DND-41 (cell line): ENCODE data around the gene TADA2B.

ENCODE experiments used
- ATAC-seq: fragments of 200-7000 bp; cut with Tn5 transposase; 3 replicates; pipeline ENCODE4 v1.9.1; 2021; ENCODE audit warnings: low read depth; ENCODE audit not compliant: insufficient read depth
- DNase-seq: peaks from one replicate; pipeline ENCODE4 v3.0.0-alpha.2; 2020
- H2AFZ ChIP-seq: 2 replicates; pipeline ENCODE4 v1.6.0; 2012; ENCODE audit warnings: low read depth, low read length
- H3K27ac ChIP-seq: 2 replicates; pipeline ENCODE4 v1.5.1; 2012; ENCODE audit warnings: low read length, inconsistent platforms
- H3K27me3 ChIP-seq: fragments of 200-600 bp; sonication (generic); 2 replicates; pipeline ENCODE4 v1.6.0; 2012; ENCODE audit warnings: low read length, mild to moderate bottlenecking, inconsistent platforms; ENCODE audit not compliant: insufficient read depth, poor library complexity
- H3K36me3 ChIP-seq: 2 replicates; pipeline ENCODE4 v1.5.1; 2012; ENCODE audit warnings: low read length, inconsistent platforms; ENCODE audit not compliant: insufficient read depth
- H3K4me1 ChIP-seq: 2 replicates; pipeline ENCODE4 v1.5.1; 2012; ENCODE audit warnings: mild to moderate bottlenecking, low read length; ENCODE audit not compliant: insufficient read depth
- H3K4me2 ChIP-seq: 2 replicates; pipeline ENCODE4 v1.6.0; 2012; ENCODE audit warnings: mild to moderate bottlenecking, moderate library complexity, low read length, inconsistent platforms; ENCODE audit not compliant: insufficient read depth
- H3K4me3 ChIP-seq, 2 experiments: fragments of 200-600 bp in 1 of 2; shearing (Covaris generic) in 1 of 2; 2 replicates each; pipeline ENCODE4 v1.5.1; 2012 to 2016; ENCODE audit warnings: inconsistent platforms in 2 of 2, low read length in 2 of 2, mild to moderate bottlenecking in 2 of 2, low read depth in 1 of 2, moderate library complexity in 1 of 2
- H3K79me2 ChIP-seq: 2 replicates; pipeline ENCODE4 v1.6.0; 2012; ENCODE audit warnings: low read length, inconsistent platforms; ENCODE audit not compliant: insufficient read depth
- H3K9ac ChIP-seq: 2 replicates; pipeline ENCODE4 v1.6.0; 2012; ENCODE audit warnings: low read depth, mild to moderate bottlenecking, inconsistent platforms, low read length, moderate library complexity
- H3K9me3 ChIP-seq: 2 replicates; pipeline ENCODE4 v1.5.1; 2012; ENCODE audit warnings: low read length, moderate library complexity, mild to moderate bottlenecking, inconsistent platforms; ENCODE audit not compliant: insufficient read depth, severe bottlenecking
- H4K20me1 ChIP-seq: 2 replicates; pipeline ENCODE4 v1.6.0; 2012; ENCODE audit warnings: low read length; ENCODE audit not compliant: insufficient read depth
- CTCF ChIP-seq: IDR thresholded peaks from 2 replicates; pipeline ENCODE4 v1.5.1; 2012; ENCODE audit warnings: borderline replicate concordance, low read length, moderate library complexity, mild to moderate bottlenecking; ENCODE audit not compliant: poor library complexity, severe bottlenecking; ENCODE audit errors: extremely low read depth
- EZH2 ChIP-seq: IDR thresholded peaks from 3 replicates; pipeline ENCODE4 v1.6.1; 2012; ENCODE audit warnings: borderline replicate concordance, low read depth, mild to moderate bottlenecking, moderate library complexity, low read length, inconsistent platforms; ENCODE audit not compliant: severe bottlenecking

The TADA2B gene

GRCh38 chr4:7074426-7074825 lies 31.3 kb downstream of the TADA2B start:
- Histone ChIP-seq H3K27me3 (no peaks in the 10 kb centered on the region), H3K9ac (no peak overlapping the region), H3K4me1 (peaks cover 4% of the 10 kb centered on the region), H4K20me1 (peaks cover 7% of the 10 kb centered on the region), H3K4me3 (no peak overlapping the region), H3K27ac (no peak overlapping the region), H3K79me2 (no peaks in the 10 kb centered on the region), H2AFZ (no peak overlapping the region), H3K36me3 (no peaks in the 10 kb centered on the region), H3K9me3 (no peaks in the 10 kb centered on the region), H3K4me2 (no peak overlapping the region)
- TF ChIP-seq EZH2 (no peak), CTCF (no peak)
- DNase-seq: no peak
- no peak for ATAC-seq

DNA sequence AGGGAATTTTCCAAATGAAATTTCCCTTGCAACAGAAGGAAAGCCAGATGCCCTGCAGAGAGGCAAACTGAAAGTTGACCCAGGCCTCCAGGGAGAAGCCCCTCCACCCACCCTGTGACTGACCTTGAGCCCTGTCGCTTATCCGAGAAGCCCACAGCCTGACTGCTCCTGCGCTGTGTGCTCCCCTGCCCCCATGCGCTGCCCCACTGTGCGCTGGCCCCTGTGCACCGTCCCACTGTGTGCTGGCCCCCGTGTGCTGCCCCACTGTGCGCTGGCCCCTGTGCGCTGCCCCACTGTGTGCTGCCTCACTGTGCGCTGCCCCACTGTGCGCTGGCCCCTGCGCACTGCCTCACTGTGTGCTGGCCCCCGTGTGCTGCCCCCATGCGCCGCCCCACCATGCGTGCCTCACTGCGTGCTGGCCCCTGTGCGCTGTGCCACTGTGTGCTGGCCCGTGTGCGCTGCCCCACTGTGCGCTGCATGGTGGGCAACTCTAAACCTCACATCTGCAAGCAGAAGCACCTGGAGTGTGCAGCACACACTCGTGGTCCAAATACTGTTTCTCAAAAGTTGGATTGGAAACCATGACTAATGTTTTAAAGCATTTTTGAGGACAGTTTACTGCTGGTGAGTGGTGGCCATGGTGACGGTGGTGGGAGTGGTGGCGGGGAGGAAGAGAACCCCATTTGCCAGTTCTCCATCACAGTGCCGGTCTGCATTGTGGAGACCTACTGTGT lies 33.0 kb downstream of the TADA2B start:
- Histone ChIP-seq H3K9me3 (no peaks in the 10 kb centered on the region), H2AFZ (no peak overlapping the region), H4K20me1 (peaks cover 7% of the 10 kb centered on the region), H3K79me2 (no peaks in the 10 kb centered on the region), H3K9ac (no peak overlapping the region), H3K36me3 (no peaks in the 10 kb centered on the region), H3K27me3 (no peaks in the 10 kb centered on the region), H3K4me3 (no peak overlapping the region), H3K4me2 (no peak overlapping the region), H3K4me1 (no peaks in the 10 kb centered on the region), H3K27ac (no peak overlapping the region)
- TF ChIP-seq CTCF: no peak
- TF ChIP-seq EZH2: no peak
- ATAC-seq (no peak), DNase-seq (no peak)

DNA sequence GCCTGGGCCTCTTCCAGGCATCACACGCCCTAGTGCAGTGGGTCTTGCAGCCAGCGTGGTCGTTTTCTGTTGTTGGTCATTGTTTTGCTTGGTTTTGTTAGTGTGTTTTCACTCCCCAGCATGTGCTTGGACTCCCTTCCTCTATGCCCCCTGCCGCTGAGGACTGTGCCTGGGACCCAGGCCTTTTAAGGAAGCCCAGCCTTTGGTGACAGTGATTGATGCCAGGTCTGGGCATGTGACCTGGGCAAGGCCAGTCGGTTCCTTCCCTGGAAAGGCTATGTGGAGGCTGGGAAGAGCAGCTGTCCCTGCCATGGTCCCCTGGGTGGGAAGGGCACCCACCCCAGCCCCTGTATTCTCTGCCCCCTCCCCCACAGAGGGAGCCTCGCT lies 33.5 kb downstream of the TADA2B start:
- no peaks in the 10 kb centered on the region for H3K27me3 ChIP-seq
- no peaks in the 10 kb centered on the region for H3K9me3 ChIP-seq
- no peak overlapping the region for H3K4me2 ChIP-seq
- H3K4me1 ChIP-seq: no peaks in the 10 kb centered on the region
- no peak overlapping the region for H3K4me3 ChIP-seq
- peaks cover 7% of the 10 kb centered on the region for H4K20me1 ChIP-seq
- DNase-seq (no peak), ATAC-seq (no peak)
- no peaks in the 10 kb centered on the region for H3K79me2 ChIP-seq
- no peak overlapping the region for H3K9ac ChIP-seq
- TF ChIP-seq CTCF (no peak), EZH2 (no peak)
- no peak overlapping the region for H2AFZ ChIP-seq
- H3K27ac ChIP-seq: no peak overlapping the region
- H3K36me3 ChIP-seq: no peaks in the 10 kb centered on the region
